Stimulated activated CD8-positive, alpha-beta memory T cell treated with anti-CD3 and anti-CD28 coated beads, Interleukin-4, amount 100 ng/mL, for 24 hours (primary cell): ENCODE results near the gene EFNA3.
"Not testable (repeated sequence)": the region's sequence is repeated elsewhere in the genome, so short reads cannot be mapped to it uniquely, and the experiment has no call there.

Experiments
- DNase-seq: peaks from one replicate; pipeline ENCODE4 v3.0.0-alpha.2; 2020; ENCODE audit warnings: low read depth

EFNA3 gene

GRCh38 chr1:155110826-155111225 is 32.2 kb downstream of the EFNA3 start:
- no peak for DNase-seq

- DNase-seq: no peak
Measured at GRCh38 chr1:155113450-155113980, 34.9 kb downstream of the EFNA3 start.

- no peak for DNase-seq
Measured at GRCh38 chr1:155116113-155116764, 37.6 kb downstream of the EFNA3 start.

GRCh38 chr1:155117610-155118009 is 39.0 kb downstream of the EFNA3 start:
- no peak for DNase-seq

- not testable (repeated sequence) for DNase-seq
Measured at GRCh38 chr1:155118090-155118489, 39.5 kb downstream of the EFNA3 start.

- no peak for DNase-seq
Measured at GRCh38 chr1:155120253-155120652, 41.6 kb downstream of the EFNA3 start.

- no peak for DNase-seq
Measured at GRCh38 chr1:155121249-155121648, 42.6 kb downstream of the EFNA3 start.

GRCh38 chr1:155122308-155122707 is 43.7 kb downstream of the EFNA3 start:
- no peak for DNase-seq

- no peak for DNase-seq
Measured at GRCh38 chr1:155123801-155124200, 45.2 kb downstream of the EFNA3 start.

- DNase-seq: no peak
Measured at GRCh38 chr1:155124503-155125463, 46.1 kb downstream of the EFNA3 start.

- DNase-seq: no peak
Measured at GRCh38 chr1:155125511-155125945, 46.9 kb downstream of the EFNA3 start.

GRCh38 chr1:155125946-155126555 is 47.4 kb downstream of the EFNA3 start:
- DNase-seq: no peak

- DNase-seq: peak; percentile 11
Measured at GRCh38 chr1:155126556-155127104, 48.0 kb downstream of the EFNA3 start.

- peak; percentile 31 for DNase-seq
Measured at GRCh38 chr1:155127105-155127966, 48.7 kb downstream of the EFNA3 start, which contains the start of gene EFNA1. Gene EFNA1, plus strand, starts transcription at chr1:155127876. Its CDS starts 102 bp downstream, at chr1:155127978.

GRCh38 chr1:155127967-155128754 is 49.5 kb downstream of the EFNA3 start:
- DNase-seq: no peak

- no peak for DNase-seq
Measured at GRCh38 chr1:155128755-155129473, 50.3 kb downstream of the EFNA3 start.

- no peak for DNase-seq
Measured at GRCh38 chr1:155130272-155131006, 51.8 kb downstream of the EFNA3 start.

GRCh38 chr1:155131285-155131684 is 52.6 kb downstream of the EFNA3 start:
- no peak for DNase-seq

- no peak for DNase-seq
Measured at GRCh38 chr1:155131856-155132255, 53.2 kb downstream of the EFNA3 start.
